Fibroblast of skin of right biceps (primary cell): Measurements from ENCODE around the gene CDH15.

Experiments
- DNase-seq: peaks from one replicate; pipeline ENCODE4 v3.0.0-alpha.2; 2013

CDH15 gene, protein sequence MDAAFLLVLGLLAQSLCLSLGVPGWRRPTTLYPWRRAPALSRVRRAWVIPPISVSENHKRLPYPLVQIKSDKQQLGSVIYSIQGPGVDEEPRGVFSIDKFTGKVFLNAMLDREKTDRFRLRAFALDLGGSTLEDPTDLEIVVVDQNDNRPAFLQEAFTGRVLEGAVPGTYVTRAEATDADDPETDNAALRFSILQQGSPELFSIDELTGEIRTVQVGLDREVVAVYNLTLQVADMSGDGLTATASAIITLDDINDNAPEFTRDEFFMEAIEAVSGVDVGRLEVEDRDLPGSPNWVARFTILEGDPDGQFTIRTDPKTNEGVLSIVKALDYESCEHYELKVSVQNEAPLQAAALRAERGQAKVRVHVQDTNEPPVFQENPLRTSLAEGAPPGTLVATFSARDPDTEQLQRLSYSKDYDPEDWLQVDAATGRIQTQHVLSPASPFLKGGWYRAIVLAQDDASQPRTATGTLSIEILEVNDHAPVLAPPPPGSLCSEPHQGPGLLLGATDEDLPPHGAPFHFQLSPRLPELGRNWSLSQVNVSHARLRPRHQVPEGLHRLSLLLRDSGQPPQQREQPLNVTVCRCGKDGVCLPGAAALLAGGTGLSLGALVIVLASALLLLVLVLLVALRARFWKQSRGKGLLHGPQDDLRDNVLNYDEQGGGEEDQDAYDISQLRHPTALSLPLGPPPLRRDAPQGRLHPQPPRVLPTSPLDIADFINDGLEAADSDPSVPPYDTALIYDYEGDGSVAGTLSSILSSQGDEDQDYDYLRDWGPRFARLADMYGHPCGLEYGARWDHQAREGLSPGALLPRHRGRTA

DNA sequence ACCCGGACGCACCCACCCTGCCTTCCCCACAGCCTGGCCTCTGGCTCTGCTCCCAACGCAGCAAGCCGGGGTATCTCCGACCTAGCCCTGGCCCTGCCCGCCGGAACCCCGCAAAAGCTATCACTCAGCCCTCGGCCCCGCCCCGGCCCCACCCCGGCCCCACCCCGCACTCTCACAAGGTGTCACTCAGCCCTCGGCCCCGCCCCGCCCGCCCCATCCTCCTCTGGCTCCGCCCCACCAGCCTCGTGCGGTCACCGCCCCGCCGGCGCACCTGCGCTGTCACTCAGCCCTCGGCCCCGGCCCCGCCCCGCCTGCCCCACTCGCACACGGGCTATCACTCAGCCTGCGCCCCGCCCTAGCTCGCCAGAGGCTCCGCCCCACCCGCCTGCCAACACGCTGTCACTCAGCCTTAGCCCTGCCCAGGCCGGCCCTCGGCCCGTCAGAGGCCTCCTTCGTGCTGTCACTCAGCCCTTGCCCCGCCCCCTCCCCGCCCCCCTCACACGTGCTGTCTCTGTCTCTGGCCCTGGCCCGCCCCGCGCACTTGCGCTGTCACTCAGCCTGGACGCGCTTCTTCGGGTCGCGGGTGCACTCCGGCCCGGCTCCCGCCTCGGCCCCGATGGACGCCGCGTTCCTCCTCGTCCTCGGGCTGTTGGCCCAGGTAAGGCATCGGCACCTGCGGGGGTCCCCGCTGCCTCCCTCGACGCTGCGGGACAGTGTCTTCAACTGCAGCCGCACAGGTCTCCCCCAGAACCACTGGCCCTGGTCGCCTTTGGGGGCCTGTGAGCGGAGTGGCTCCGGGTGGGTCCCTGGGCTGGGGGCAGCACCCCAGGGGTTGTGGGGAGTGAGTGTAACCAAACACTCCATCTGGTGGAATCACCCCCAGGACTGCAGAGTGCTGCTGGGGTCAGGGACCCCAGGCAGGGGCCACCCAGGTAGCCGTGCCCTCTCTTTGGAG is at the start of gene CDH15:
TSS of gene CDH15 (plus strand) at position 533 of the 955 bp plus-strand sequence. CDS start at position 617, 84 bp downstream.
- DNase-seq, result peak; percentile 78

GRCh38 chr16:89122322-89122851 is 49.2 kb upstream of the CDH15 start:
- DNase-seq, result no peak

DNA sequence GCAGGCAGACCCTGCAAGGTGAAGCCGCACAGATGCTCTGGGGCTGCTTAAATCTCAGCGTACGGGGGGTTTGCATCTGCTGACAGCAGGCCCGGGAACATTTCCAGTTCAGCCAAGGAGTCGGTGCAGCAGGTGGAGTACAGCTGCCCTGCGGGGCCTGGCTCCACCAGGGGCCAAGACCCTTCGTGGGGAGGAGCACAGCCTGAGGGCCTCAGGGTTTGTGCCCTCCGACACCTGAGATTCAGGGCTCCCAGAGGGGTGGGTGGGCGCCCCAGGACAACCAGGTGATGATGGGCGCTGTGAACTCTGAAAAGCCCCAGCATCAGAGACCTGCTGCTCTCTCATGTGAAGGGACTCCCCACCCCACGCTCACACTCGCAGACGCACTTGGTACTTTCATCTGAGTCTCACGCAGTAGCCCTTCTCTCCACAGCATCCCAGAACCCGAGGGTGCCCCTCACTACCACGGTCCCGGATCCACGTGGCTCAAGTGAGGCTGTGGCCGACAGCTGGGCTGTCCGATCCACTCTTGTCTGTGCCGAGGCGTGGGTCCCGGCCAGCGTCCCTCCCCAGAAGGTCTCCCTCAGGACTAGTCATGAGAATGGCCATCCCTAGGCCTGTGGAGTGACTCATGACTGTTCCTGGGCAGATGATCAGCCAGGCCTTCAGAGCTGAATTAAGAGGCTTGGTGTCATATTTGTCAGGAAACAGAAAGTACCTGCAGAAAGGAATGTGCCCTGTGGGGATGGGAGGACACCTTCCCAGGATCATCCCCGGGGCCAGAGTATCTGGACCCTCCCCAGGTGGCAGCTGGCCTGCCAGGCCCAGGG is 48.3 kb upstream of the CDH15 start:
- DNase-seq, result no peak

- DNase-seq, result no peak
These were observed 47.8 kb upstream of the CDH15 start for GRCh38 chr16:89123831-89124100.

DNA sequence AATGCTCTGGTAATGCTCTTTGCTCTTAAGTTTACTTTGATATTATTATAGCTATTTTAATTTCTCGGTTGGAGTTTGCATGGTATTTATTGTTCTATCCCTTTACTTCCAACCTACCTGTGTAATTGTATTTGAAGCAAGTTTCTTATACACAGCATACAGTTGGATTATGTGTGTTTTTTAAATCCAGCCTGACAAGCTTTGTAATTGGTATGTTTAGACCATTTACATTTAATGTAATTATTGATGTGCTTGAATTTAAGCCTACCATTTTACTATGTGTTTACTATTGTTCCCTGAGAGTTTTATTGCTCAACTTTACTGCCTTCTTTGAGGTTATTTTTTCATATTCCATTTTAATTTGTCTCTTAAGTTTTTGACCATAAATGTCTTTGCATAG is 42.2 kb upstream of the CDH15 start:
- DNase-seq, result no peak

- no peak for DNase-seq
These were observed 41.1 kb upstream of the CDH15 start for GRCh38 chr16:89130448-89130847.

DNA sequence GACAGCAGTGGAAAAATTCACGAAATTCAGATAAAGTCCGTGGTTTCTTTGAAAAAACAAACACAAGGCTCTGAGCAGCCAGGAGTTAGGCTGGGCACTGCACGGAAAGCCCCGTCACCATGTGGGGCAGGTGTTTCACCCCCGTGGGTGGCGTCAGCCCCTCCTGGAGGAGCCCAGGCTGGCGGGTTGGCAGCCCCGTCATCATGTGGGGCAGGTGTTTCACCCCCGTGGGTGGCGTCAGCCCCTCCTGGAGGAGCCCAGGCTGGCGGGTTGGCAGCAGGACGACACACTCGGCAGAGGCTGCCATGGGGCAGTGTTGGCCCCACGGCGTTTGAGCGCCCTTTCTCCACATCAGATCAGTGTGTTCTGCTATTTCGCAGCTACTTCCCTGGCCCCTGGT is 39.8 kb upstream of the CDH15 start:
- no peak for DNase-seq

DNA sequence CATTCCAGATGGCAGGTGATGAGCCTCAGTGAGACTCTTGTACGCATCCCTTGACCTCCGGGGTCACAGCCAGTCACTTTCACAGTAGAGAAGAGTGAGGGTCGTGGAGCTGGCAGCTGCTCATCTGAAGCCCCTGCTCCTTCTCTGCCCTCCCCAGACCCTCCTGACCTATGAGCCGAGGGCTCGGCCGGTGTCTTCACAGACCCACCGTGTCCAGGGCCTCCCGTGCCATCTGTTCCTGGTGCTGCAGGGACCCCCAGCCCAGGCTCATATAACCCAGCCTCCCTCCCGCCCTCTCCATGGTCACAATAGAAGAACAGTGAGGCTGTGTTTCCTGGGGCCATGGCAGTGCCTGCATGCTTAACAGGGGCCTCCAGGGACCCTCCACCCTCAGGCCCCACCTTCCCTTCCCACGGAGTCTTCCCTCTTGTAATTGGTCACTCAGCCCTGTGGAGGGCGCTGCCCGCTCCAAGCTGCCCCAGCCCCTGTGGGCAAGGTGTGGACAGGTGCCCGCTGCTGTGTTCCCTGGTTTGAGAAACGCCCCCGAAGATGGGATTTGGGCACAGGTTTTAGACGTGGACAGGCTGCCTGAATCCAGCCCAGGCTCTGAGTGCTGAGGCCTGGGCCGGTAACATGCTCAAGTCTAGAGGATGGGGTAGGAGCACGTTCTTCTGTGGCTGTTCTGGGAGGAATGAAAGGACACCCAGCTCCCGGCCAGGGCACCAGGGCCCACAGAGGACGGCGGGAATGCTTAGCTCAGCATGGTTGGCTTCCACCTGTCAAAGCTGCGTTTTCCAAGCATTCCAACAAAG is 39.1 kb upstream of the CDH15 start:
- DNase-seq, result no peak

DNA sequence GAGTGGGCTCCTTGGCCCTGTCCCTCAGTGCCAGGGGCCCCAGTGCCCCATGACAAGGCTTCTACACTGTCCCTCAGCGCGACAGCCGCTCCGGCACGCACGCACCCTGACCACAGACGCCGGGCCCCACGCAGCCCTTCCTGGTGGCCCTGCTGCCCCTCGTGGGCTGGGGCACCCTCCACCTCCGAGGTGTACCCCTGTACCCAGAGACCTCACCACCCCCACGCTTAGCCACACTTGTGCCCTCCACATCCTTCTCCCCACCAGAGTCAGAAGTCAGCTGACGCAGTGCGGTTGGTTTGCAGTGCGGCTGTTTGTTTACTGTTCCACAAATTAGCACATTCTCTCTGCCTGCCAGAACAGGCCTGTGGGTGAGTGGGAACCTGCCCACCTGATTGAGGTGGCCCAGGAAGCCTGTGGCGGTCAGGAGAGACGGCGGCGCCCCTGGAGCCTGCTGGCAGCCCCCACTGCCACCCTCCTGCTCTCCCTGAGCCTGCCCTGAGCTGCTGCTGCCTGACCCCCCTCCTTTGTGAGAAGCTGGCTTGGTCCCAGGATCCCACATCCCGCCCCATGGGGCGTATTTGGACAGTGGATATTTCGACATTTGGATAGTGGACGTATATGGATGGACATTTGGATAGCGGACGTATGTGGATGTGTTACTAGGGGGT is 38.0 kb upstream of the CDH15 start:
- no peak for DNase-seq

- no peak for DNase-seq
These were observed 37.3 kb upstream of the CDH15 start for GRCh38 chr16:89134269-89134668.

DNA sequence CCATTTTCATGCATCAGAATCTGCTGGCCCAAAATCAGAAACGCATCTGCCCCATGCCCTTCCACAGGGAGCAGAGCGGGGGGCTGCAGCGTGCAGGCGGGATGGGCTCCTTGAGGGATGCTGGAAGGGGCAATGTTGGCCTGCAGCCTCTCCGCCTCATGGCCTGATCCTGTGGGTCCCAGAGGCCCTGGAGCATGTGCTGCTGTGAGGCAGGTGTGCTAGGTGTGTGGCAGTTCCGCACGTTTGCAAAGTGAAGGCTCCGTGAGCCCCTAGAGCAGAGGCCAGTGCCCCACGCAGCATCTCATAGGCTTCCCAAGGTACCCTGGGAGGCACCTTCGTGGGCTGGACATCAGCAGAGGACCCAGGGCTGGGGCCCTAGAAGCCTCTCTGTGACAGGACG is 36.4 kb upstream of the CDH15 start:
- DNase-seq, result no peak

DNA sequence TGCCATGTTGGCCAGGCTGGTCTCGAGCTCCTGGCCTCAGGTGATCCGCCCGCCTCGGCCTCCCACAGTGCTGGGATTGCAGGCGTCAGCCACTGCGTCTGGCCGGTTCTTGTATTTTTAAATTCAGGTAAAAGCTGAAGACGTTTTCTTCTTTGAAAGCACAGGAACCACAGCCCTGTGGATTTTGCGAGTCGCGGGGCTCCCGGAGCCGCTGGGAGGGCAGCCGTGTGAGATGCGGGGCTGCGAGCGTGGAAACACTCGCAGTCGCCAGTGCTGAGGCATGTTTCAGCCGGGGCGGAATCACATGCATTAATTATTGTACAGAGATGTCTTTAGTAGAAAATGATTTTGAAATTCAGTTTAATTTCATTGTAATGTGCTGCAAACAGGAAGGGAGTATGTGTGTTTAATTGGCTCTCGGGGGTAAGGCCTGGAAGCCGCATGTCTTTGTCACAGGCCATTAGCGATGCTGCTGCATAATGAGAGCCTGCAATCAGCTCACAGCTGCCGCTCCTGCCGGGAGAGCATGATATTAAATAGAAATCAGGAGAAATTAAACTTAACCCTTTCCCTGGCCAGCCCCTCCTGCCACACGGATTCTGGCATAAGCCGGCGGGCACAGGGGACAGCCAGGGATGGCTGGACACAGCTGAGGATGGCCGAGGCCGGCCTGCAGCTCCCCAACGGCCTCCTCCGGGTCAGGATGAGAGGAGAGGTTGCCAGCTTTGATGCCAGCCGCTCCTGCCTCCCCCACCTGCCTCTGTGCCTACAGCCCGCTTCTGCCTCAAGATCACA is 35.4 kb upstream of the CDH15 start:
- DNase-seq, result no peak

DNA sequence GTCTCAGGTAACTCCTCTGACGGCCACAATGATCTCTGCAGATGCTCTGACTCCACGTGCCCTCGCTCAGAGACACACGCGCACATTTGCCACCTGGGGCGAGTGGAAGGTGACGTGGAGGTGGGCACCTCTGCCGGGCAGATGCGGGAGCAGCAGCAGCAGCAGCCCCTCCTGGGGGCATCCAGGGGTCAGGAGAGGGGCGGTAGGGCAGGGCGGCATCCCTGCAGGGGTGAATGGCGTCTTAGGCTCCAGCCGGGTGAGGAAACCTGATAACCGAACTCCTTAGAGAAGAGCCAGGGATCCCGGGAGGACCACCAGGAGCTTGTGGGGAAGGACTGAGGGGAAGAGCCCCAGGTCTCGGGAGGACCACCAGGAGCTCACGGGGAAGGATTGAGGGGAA is 34.6 kb upstream of the CDH15 start:
- DNase-seq, result no peak

DNA sequence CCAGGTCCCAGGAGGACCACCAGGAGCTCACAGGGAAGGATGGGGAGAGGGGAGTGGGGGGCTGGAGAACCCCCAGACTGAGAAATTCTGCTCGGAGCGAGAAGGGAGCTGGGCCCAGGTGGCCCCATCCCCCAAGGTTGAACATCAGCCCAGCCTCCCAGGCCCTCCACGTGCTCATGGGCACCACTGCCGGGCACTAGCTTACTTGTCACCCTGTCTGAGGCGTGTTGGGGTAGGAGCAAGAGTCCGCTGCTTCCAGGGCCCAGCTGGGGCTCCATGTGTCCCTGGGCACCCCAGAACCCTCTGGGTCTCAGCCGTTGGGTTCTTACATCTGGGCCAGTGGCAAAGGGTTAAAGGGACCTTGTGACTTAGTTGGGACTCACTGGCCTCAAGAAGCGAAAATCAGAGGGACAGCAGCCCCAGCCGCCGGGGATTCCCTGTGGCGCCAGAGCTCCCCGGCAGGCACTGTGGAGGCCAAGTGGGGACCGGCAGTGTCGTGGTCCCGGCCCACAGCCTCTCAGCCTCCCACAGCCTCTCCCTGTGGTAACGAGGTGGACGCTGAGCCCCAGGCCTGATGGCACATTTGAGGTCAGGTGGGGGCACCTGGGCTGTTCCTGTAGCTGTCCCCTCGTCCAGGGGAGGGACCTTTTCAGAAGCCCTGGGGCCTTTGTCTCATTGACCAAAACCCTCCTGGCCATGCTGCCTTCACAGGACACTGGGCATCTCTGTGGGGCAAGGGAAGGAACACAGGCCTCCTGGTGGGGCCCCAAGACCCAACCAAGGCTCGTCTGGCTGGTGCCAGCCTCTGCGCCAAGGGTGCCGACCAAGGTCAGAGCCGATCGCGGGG is 33.7 kb upstream of the CDH15 start:
- no peak for DNase-seq

DNA sequence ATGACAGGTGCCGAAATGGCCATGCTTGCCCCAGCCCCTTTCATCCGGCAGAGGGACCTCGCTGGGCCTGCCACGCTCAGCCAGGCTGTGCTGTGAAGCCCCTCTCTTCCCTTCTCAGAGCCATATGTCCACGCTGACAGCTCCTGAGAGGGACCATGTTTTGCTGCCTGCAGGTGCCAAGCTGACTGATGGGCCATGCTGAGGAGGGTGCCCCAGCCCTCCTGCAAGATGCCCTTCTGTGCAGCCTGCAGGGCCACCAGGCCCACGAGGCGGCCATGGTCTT is 33.1 kb upstream of the CDH15 start:
- no peak for DNase-seq

DNA sequence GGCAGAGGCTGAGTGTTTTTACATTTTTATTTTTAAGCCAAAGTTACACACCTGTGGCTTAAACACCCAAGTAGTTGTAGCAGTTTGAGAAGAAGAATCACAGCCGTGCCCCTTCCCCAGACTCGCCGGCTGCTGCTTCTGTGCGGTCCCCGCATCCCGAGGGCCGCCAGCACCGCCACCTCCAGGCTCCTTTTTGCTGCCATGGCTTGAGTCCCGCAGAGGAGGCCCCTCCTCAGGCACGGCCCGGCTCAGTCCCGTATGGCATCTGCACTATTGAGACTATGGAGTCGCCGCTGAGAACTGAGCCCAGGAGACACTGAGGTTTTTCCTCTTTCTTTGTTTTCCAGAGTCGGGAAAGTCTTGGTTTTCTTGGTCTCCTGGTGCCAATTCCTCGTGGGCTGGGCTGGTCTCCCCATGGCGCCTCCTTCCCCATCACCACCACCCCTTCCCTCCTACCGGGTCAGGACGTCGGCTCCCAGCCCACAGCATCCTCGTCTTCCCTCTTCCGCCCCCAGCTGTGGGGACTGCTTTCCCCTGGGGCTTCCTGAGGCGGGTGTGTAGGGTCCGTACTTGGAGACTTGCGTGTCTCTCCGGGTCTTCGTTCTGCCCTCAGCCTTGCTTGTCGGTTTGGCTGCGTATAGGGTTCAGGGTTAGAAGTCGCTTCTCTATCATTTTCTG is 32.6 kb upstream of the CDH15 start:
- no peak for DNase-seq

- no peak for DNase-seq
These were observed 31.6 kb upstream of the CDH15 start for GRCh38 chr16:89139907-89140361.

GRCh38 chr16:89140401-89140800 is 31.1 kb upstream of the CDH15 start:
- no peak for DNase-seq
